ENCODE measurements around the gene IL17REL.

Gene IL17REL

GRCh38 chr22:50032941-50033601 is 20.5 kb upstream of the IL17REL start:
- Histone ChIP-seq H3K9ac (ENCODE audit: low read depth in 1 of 2, low read length in 2 of 2) (no peak overlapping the region), H3K27me3 (ENCODE audit: control insufficient read depth in 2 of 2, insufficient read depth in 2 of 2, low read length in 2 of 2) (peaks cover 0 to 2% of the 10 kb centered on the region in 2 donors), H3K36me3 (ENCODE audit: control insufficient read depth in 2 of 2, insufficient read depth in 2 of 2, low read length in 2 of 2) (no peaks in the 10 kb centered on the region), H3K27ac (ENCODE audit: low read depth in 2 of 2, low read length in 2 of 2) (no peak overlapping the region), H3K4me3 (ENCODE audit: low read length in 2 of 2) (no peak overlapping the region), H3K4me1 (ENCODE audit: control insufficient read depth in 2 of 2, insufficient read depth in 2 of 2, low read length in 2 of 2) (no peaks in the 10 kb centered on the region), H3K9me3 (ENCODE audit: control insufficient read depth in 2 of 2, low read length in 2 of 2) (no peaks in the 10 kb centered on the region)

- no peak overlapping the region for H3K4me3 ChIP-seq (ENCODE audit: low read length in 2 of 2)
- H3K27me3 ChIP-seq (ENCODE audit: control insufficient read depth in 2 of 2, insufficient read depth in 2 of 2, low read length in 2 of 2): peaks cover 0 to 6% of the 10 kb centered on the region in 2 donors
- no peak overlapping the region for H3K9ac ChIP-seq (ENCODE audit: low read depth in 1 of 2, low read length in 2 of 2)
- no peaks in the 10 kb centered on the region for H3K4me1 ChIP-seq (ENCODE audit: control insufficient read depth in 2 of 2, insufficient read depth in 2 of 2, low read length in 2 of 2)
- H3K36me3 ChIP-seq (ENCODE audit: control insufficient read depth in 2 of 2, insufficient read depth in 2 of 2, low read length in 2 of 2): no peaks in the 10 kb centered on the region
- H3K27ac ChIP-seq (ENCODE audit: low read depth in 2 of 2, low read length in 2 of 2): no peak overlapping the region
- no peaks in the 10 kb centered on the region for H3K9me3 ChIP-seq (ENCODE audit: control insufficient read depth in 2 of 2, low read length in 2 of 2)
Observed at GRCh38 chr22:50032109-50032871, 19.7 kb upstream of the IL17REL start.

- Histone ChIP-seq H3K9ac (ENCODE audit: low read depth in 1 of 2, low read length in 2 of 2) (no peak overlapping the region), H3K36me3 (ENCODE audit: control insufficient read depth in 2 of 2, insufficient read depth in 2 of 2, low read length in 2 of 2) (no peaks in the 10 kb centered on the region), H3K9me3 (ENCODE audit: control insufficient read depth in 2 of 2, low read length in 2 of 2) (no peaks in the 10 kb centered on the region), H3K27ac (ENCODE audit: low read depth in 2 of 2, low read length in 2 of 2) (no peak overlapping the region), H3K4me1 (ENCODE audit: control insufficient read depth in 2 of 2, insufficient read depth in 2 of 2, low read length in 2 of 2) (no peaks in the 10 kb centered on the region), H3K27me3 (ENCODE audit: control insufficient read depth in 2 of 2, insufficient read depth in 2 of 2, low read length in 2 of 2) (peaks cover under 1 to 8% of the 10 kb centered on the region in 2 donors), H3K4me3 (ENCODE audit: low read length in 2 of 2) (no peak overlapping the region)
Observed at GRCh38 chr22:50031189-50032091, 18.9 kb upstream of the IL17REL start.

- Histone ChIP-seq H3K27me3 (ENCODE audit: control insufficient read depth in 2 of 2, insufficient read depth in 2 of 2, low read length in 2 of 2) (peaks cover 2 to 8% of the 10 kb centered on the region in 2 donors), H3K9ac (ENCODE audit: low read depth in 1 of 2, low read length in 2 of 2) (no peak overlapping the region), H3K4me3 (ENCODE audit: low read length in 2 of 2) (no peak overlapping the region), H3K36me3 (ENCODE audit: control insufficient read depth in 2 of 2, insufficient read depth in 2 of 2, low read length in 2 of 2) (no peaks in the 10 kb centered on the region), H3K4me1 (ENCODE audit: control insufficient read depth in 2 of 2, insufficient read depth in 2 of 2, low read length in 2 of 2) (no peaks in the 10 kb centered on the region), H3K9me3 (ENCODE audit: control insufficient read depth in 2 of 2, low read length in 2 of 2) (no peaks in the 10 kb centered on the region), H3K27ac (ENCODE audit: low read depth in 2 of 2, low read length in 2 of 2) (no peak overlapping the region)
Observed at GRCh38 chr22:50030297-50031188, 18.0 kb upstream of the IL17REL start.

- no peak overlapping the region for H3K27ac ChIP-seq (ENCODE audit: low read depth in 2 of 2, low read length in 2 of 2)
Observed at GRCh38 chr22:50027639-50028537, 15.3 kb upstream of the IL17REL start.

GRCh38 chr22:50025993-50026392 is 13.4 kb upstream of the IL17REL start:
- H3K9ac ChIP-seq (ENCODE audit: low read depth in 1 of 2, low read length in 2 of 2): no peak overlapping the region
- H3K4me1 ChIP-seq (ENCODE audit: control insufficient read depth in 2 of 2, insufficient read depth in 2 of 2, low read length in 2 of 2): no peaks in the 10 kb centered on the region
- H3K27me3 ChIP-seq (ENCODE audit: control insufficient read depth in 2 of 2, insufficient read depth in 2 of 2, low read length in 2 of 2): peaks cover 8 to 11% of the 10 kb centered on the region in 2 donors
- no peaks in the 10 kb centered on the region for H3K9me3 ChIP-seq (ENCODE audit: control insufficient read depth in 2 of 2, low read length in 2 of 2)
- H3K4me3 ChIP-seq (ENCODE audit: low read length in 2 of 2): no peak overlapping the region
- no peaks in the 10 kb centered on the region for H3K36me3 ChIP-seq (ENCODE audit: control insufficient read depth in 2 of 2, insufficient read depth in 2 of 2, low read length in 2 of 2)
- no peak overlapping the region for H3K27ac ChIP-seq (ENCODE audit: low read depth in 2 of 2, low read length in 2 of 2)

More at GRCh38 chr22:50027639-50028537, 15.3 kb upstream of the IL17REL start:
- Histone ChIP-seq H3K9ac (ENCODE audit: low read depth in 1 of 2, low read length in 2 of 2) (no peak overlapping the region), H3K9me3 (ENCODE audit: control insufficient read depth in 2 of 2, low read length in 2 of 2) (no peaks in the 10 kb centered on the region), H3K4me3 (ENCODE audit: low read length in 2 of 2) (no peak overlapping the region), H3K4me1 (ENCODE audit: control insufficient read depth in 2 of 2, insufficient read depth in 2 of 2, low read length in 2 of 2) (no peaks in the 10 kb centered on the region), H3K36me3 (ENCODE audit: control insufficient read depth in 2 of 2, insufficient read depth in 2 of 2, low read length in 2 of 2) (no peaks in the 10 kb centered on the region), H3K27me3 (ENCODE audit: control insufficient read depth in 2 of 2, insufficient read depth in 2 of 2, low read length in 2 of 2) (peaks cover 2 to 8% of the 10 kb centered on the region in 2 donors)

GRCh38 chr22:50022171-50022819 is 9.7 kb upstream of the IL17REL start:
- no peaks in the 10 kb centered on the region for H3K9me3 ChIP-seq (ENCODE audit: control insufficient read depth in 2 of 2, low read length in 2 of 2)
- no peak overlapping the region for H3K9ac ChIP-seq (ENCODE audit: low read depth in 1 of 2, low read length in 2 of 2)
- H3K27ac ChIP-seq (ENCODE audit: low read depth in 2 of 2, low read length in 2 of 2): no peak overlapping the region
- no peak overlapping the region for H3K4me3 ChIP-seq (ENCODE audit: low read length in 2 of 2)
- no peaks in the 10 kb centered on the region for H3K4me1 ChIP-seq (ENCODE audit: control insufficient read depth in 2 of 2, insufficient read depth in 2 of 2, low read length in 2 of 2)
- no peaks in the 10 kb centered on the region for H3K36me3 ChIP-seq (ENCODE audit: control insufficient read depth in 2 of 2, insufficient read depth in 2 of 2, low read length in 2 of 2)
- peaks cover 10 to 15% of the 10 kb centered on the region in 2 donors for H3K27me3 ChIP-seq (ENCODE audit: control insufficient read depth in 2 of 2, insufficient read depth in 2 of 2, low read length in 2 of 2)

- no peaks in the 10 kb centered on the region for H3K36me3 ChIP-seq (ENCODE audit: control insufficient read depth in 2 of 2, insufficient read depth in 2 of 2, low read length in 2 of 2)
- no peak overlapping the region for H3K27ac ChIP-seq (ENCODE audit: low read depth in 2 of 2, low read length in 2 of 2)
- H3K4me3 ChIP-seq (ENCODE audit: low read length in 2 of 2): no peak overlapping the region
- no peak overlapping the region for H3K9ac ChIP-seq (ENCODE audit: low read depth in 1 of 2, low read length in 2 of 2)
- peaks cover 12 to 23% of the 10 kb centered on the region in 2 donors for H3K27me3 ChIP-seq (ENCODE audit: control insufficient read depth in 2 of 2, insufficient read depth in 2 of 2, low read length in 2 of 2)
- H3K9me3 ChIP-seq (ENCODE audit: control insufficient read depth in 2 of 2, low read length in 2 of 2): no peaks in the 10 kb centered on the region
- no peaks in the 10 kb centered on the region for H3K4me1 ChIP-seq (ENCODE audit: control insufficient read depth in 2 of 2, insufficient read depth in 2 of 2, low read length in 2 of 2)
Observed at GRCh38 chr22:50020606-50021005, 8.0 kb upstream of the IL17REL start.

Data from mucosa of rectum (tissue), 2 donors.